HEK293T (cell line): ENCODE measurements around the gene FSTL4.

Source experiments
- BHLHE40 ChIP-seq: fragments of 450-650 bp; IDR thresholded peaks from 2 replicates; pipeline ENCODE4 v1.6.1; 2016; ENCODE audit warnings: mild to moderate bottlenecking, moderate library complexity, borderline replicate concordance
- FOXM1 ChIP-seq: fragments of 450-650 bp; IDR thresholded peaks from 2 replicates; pipeline ENCODE4 v1.6.1; 2017; ENCODE audit warnings: mild to moderate bottlenecking, borderline replicate concordance
- LEF1 ChIP-seq: fragments of 450-650 bp; IDR thresholded peaks from 2 replicates; pipeline ENCODE4 v1.6.1; 2017; ENCODE audit warnings: mild to moderate bottlenecking, borderline replicate concordance

DNA sequence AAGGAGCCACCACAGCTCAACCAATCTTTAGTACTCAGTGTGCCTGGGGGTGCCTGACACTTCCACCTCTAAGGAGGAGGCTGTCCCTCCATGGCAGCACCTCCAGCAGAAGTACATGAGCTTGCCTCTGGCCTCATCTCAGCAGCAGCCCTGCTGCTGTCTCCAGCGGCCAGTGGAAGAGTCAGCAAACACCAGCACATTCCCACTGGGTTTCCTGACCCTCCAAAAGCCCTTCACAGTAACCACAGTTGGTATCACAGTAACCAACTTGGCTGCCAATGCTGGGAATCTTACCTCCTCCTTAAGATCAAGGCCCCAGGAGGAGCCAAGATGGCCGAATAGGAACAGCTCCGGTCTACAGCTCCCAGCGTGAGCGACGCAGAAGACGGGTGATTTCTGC, 29.4 kb downstream of the FSTL4 start:
- TF ChIP-seq LEF1 (no peak), FOXM1 (no peak), BHLHE40 (no peak)
